Measurements from ENCODE around the gene SLCO3A1. TPM values are rescaled to one million over a fixed set of nuclear protein-coding genes. Genes with fewer than 3 reads are reported as not detected.

The SLCO3A1 gene
- total RNA-seq, 2 experiments from 2014 or later: 29.5 to 30.4 TPM

GRCh38 chr15:91857772-91858171, 4.3 kb downstream of the SLCO3A1 start:
- H3K4me3 ChIP-seq (ENCODE audit: low read length): no peak overlapping the region
- Mint-ChIP-seq H3K9me3 (no peaks in the 10 kb centered on the region), H3K27me3 (no peaks in the 10 kb centered on the region), H3K4me1 (ENCODE audit: low read depth) (peaks cover 81% of the 10 kb centered on the region), H3K4me3 (peak overlapping the region; percentile 70), H3K27ac (peak overlapping the region; percentile 91), H3K36me3 (ENCODE audit: low read depth) (peaks cover 4% of the 10 kb centered on the region)
- CTCF ChIA-PET: interaction anchor here (0.6 to 1.4 kb wide), 3 partner anchors 8 to 151 kb away, joined by 3 to 4 read pairs (median 3); no protein-coding TSS in a partner anchor
- H3K27me3 ChIP-seq (ENCODE audit: control insufficient read depth in 1 of 2, insufficient read depth in 2 of 2, low read length in 2 of 2): no peaks in the 10 kb centered on the region
- DNase-seq (peak in 8 of 14 experiments; percentile 30 to 93 (median 50)), ATAC-seq (ENCODE audit: poor library complexity) (peak; percentile 54)
- H3K4me1 ChIP-seq (ENCODE audit: insufficient read depth, low read length): peaks cover 76% of the 10 kb centered on the region
- H3K36me3 ChIP-seq (ENCODE audit: insufficient read depth, low read length): peaks cover 5% of the 10 kb centered on the region
- H3K9me3 ChIP-seq (ENCODE audit: control insufficient read depth in 1 of 2, insufficient read depth in 1 of 2, low read length in 2 of 2): no peaks in the 10 kb centered on the region
- intact Hi-C loops (cut with DNase I, micrococcal nuclease): loop anchor here (5.0 to 10.0 kb wide), 3 partner anchors 70 to 553 kb away; no protein-coding TSS in a partner anchor
- TF ChIP-seq, protein P1, sequence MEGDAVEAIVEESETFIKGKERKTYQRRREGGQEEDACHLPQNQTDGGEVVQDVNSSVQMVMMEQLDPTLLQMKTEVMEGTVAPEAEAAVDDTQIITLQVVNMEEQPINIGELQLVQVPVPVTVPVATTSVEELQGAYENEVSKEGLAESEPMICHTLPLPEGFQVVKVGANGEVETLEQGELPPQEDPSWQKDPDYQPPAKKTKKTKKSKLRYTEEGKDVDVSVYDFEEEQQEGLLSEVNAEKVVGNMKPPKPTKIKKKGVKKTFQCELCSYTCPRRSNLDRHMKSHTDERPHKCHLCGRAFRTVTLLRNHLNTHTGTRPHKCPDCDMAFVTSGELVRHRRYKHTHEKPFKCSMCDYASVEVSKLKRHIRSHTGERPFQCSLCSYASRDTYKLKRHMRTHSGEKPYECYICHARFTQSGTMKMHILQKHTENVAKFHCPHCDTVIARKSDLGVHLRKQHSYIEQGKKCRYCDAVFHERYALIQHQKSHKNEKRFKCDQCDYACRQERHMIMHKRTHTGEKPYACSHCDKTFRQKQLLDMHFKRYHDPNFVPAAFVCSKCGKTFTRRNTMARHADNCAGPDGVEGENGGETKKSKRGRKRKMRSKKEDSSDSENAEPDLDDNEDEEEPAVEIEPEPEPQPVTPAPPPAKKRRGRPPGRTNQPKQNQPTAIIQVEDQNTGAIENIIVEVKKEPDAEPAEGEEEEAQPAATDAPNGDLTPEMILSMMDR (IDR thresholded peaks at IDR 0.05): no peak
- POLR2A ChIA-PET: interaction anchor here (0.7 to 0.8 kb wide), 2 partner anchors 10 to 1716 kb away, joined by 3 to 4 read pairs; no protein-coding TSS in a partner anchor
- H3K27ac ChIP-seq (ENCODE audit: low read depth in 1 of 2, low read length in 2 of 2): peak overlapping the region; percentile 42 to 67

- Histone ChIP-seq H3K27ac (ENCODE audit: low read depth in 1 of 2, low read length in 2 of 2) (no peak overlapping the region), H3K4me1 (ENCODE audit: insufficient read depth, low read length) (peaks cover 86% of the 10 kb centered on the region), H3K36me3 (ENCODE audit: insufficient read depth, low read length) (peaks cover 5% of the 10 kb centered on the region), H3K4me3 (ENCODE audit: low read length) (no peak overlapping the region), H3K27me3 (ENCODE audit: control insufficient read depth in 1 of 2, insufficient read depth in 2 of 2, low read length in 2 of 2) (no peaks in the 10 kb centered on the region), H3K9me3 (ENCODE audit: control insufficient read depth in 1 of 2, insufficient read depth in 1 of 2, low read length in 2 of 2) (no peaks in the 10 kb centered on the region)
- ChIA-PET POLR2A (interaction anchor here (1.9 kb wide), 1 partner anchor 10 kb away, joined by 6 read pairs; no protein-coding TSS in a partner anchor), CTCF (interaction anchor here (1.3 to 1.7 kb wide), 2 partner anchors 11 to 154 kb away, joined by 3 to 4 read pairs; no protein-coding TSS in a partner anchor)
- TF ChIP-seq, protein P1 (IDR thresholded peaks at IDR 0.05): no peak
- H3K4me3 Mint-ChIP-seq: no peak overlapping the region
- intact Hi-C loops (cut with DNase I, micrococcal nuclease): loop anchor here in 1 of 2 experiments (10.0 kb wide), 1 partner anchor 156 kb away; no protein-coding TSS in a partner anchor
- peak overlapping the region; percentile 30 for H3K27ac Mint-ChIP-seq
- DNase-seq (no peak), ATAC-seq (ENCODE audit: poor library complexity) (no peak)
- no peaks in the 10 kb centered on the region for H3K9me3 Mint-ChIP-seq
- H3K4me1 Mint-ChIP-seq (ENCODE audit: low read depth): peaks cover 96% of the 10 kb centered on the region
- no peaks in the 10 kb centered on the region for H3K27me3 Mint-ChIP-seq
- no peaks in the 10 kb centered on the region for H3K36me3 Mint-ChIP-seq (ENCODE audit: low read depth)
These were observed 7.0 kb downstream of the SLCO3A1 start for GRCh38 chr15:91860498-91860897.

DNA sequence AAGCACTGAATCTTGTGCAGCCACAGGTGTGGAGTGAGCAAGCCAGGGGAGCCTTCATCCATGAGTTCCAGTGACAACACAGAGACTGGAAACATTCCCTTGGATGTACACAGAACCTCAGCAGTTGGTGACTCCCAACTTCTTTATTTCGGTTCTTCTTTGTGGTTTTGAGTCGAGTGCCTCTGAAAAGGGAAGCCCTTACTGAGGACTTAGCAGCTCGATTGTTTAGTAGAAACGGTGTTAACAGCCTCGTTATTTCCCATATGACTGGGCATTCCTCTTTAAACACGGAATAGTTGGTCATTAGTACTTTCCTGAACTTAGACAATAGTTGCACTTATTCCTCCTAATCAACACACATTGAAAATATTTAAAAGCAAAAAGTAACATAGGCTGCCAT, 7.7 kb downstream of the SLCO3A1 start:
- Mint-ChIP-seq H3K27me3 (no peaks in the 10 kb centered on the region), H3K9me3 (no peaks in the 10 kb centered on the region), H3K27ac (peak overlapping the region; percentile 30), H3K4me3 (peak overlapping the region; percentile 18), H3K36me3 (ENCODE audit: low read depth) (no peaks in the 10 kb centered on the region), H3K4me1 (ENCODE audit: low read depth) (peaks cover 96% of the 10 kb centered on the region)
- TF ChIP-seq, protein P1 (IDR thresholded peaks at IDR 0.05): no peak
- ATAC-seq (ENCODE audit: poor library complexity) (no peak), DNase-seq (peak in 2 of 14 experiments; percentile 57 to 69)
- ChIA-PET POLR2A (interaction anchor here (1.9 kb wide), 1 partner anchor 11 kb away, joined by 6 read pairs; no protein-coding TSS in a partner anchor), CTCF (interaction anchor here (1.3 kb wide), 1 partner anchor 155 kb away, joined by 3 read pairs; no protein-coding TSS in a partner anchor)
- Histone ChIP-seq H3K9me3 (ENCODE audit: control insufficient read depth in 1 of 2, insufficient read depth in 1 of 2, low read length in 2 of 2) (no peaks in the 10 kb centered on the region), H3K27me3 (ENCODE audit: control insufficient read depth in 1 of 2, insufficient read depth in 2 of 2, low read length in 2 of 2) (no peaks in the 10 kb centered on the region), H3K27ac (ENCODE audit: low read depth in 1 of 2, low read length in 2 of 2) (no peak overlapping the region), H3K4me3 (ENCODE audit: low read length) (no peak overlapping the region), H3K36me3 (ENCODE audit: insufficient read depth, low read length) (peaks cover 5% of the 10 kb centered on the region), H3K4me1 (ENCODE audit: insufficient read depth, low read length) (peaks cover 86% of the 10 kb centered on the region)
- intact Hi-C loops (cut with DNase I, micrococcal nuclease): loop anchor here in 1 of 2 experiments (10.0 kb wide), 1 partner anchor 156 kb away; no protein-coding TSS in a partner anchor

Data from CD4-positive, alpha-beta T cell (primary cell).